ENCODE measurements around the gene TTC13. TPM values are rescaled to one million over a fixed set of nuclear protein-coding genes. Genes with fewer than 3 reads are reported as not detected.

TTC13 gene
- total and polyA plus RNA-seq, 10 of the 15 experiments (the other 5 are each of a cell fraction or from before 2014, with no cell fraction given) = 5.8 to 30.8 (median 18.5) TPM

DNA sequence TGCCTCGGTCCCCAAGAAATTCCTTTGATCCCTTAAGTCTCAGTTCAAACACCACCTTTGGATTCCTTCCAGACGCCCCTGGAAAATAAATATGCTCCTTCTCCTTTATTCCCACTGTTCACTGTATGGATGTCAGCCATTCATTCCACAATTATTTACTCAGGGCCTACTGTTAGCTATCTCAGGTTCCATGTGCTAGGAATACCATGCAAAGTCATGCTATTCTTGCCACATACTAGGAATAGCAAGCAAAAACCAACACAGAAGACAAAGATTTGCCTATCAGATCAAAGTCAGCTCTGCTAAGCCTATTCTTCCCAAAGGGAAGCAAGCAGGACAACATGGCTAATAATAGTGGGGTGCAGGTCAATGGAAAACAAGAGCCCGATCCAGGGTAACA, 29.8 kb downstream of the TTC13 start:
- TF ChIP-seq FOS (IDR thresholded peaks at IDR 0.05; ENCODE audit: borderline replicate concordance, extremely low read depth, insufficient read length) = no peak
- no peak for TF ChIP-seq SP1 (IDR thresholded peaks at IDR 0.05; ENCODE audit: low read depth, low read length)
- TF ChIP-seq SMC3 (IDR thresholded peaks at IDR 0.05; ENCODE audit: borderline replicate concordance, low read length) = no peak
- POLR2A ChIA-PET = no interaction called here
- Histone ChIP-seq H3K4me1 (ENCODE audit: control insufficient read depth, insufficient read depth, low read length) (no peaks in the 10 kb centered on the region), H3K36me3 (ENCODE audit: control insufficient read depth in 2 of 2, insufficient read depth in 2 of 2, low read length in 1 of 2) (peaks cover 0 to 4% of the 10 kb centered on the region in 2 experiments; a peak in 1 of 4 replicates), H3K27ac (ENCODE audit: control insufficient read depth, insufficient read depth) (no peak overlapping the region), H4K20me1 (ENCODE audit: control insufficient read depth, insufficient read depth) (no peaks in the 10 kb centered on the region), H3K9me3 (replicated peaks; ENCODE audit: control insufficient read depth, insufficient read depth, low read length) (no peaks in the 10 kb centered on the region), H3K27me3 (replicated peaks in 1 of 2; ENCODE audit: control insufficient read depth in 2 of 2, insufficient read depth in 2 of 2, low read length in 1 of 2) (no peaks in the 10 kb centered on the region), H2AFZ (ENCODE audit: control insufficient read depth, low read depth, low read length) (no peak overlapping the region), H3K4me2 (ENCODE audit: control insufficient read depth, insufficient read depth) (no peak overlapping the region), H3K79me2 (ENCODE audit: control insufficient read depth, insufficient read depth, low read length) (no peaks in the 10 kb centered on the region), H3K9ac (ENCODE audit: control insufficient read depth, insufficient read depth, low read length) (no peak overlapping the region), H3K4me3 (no peak overlapping the region)
- SMC1A ChIA-PET (ENCODE audit: uncharacterized antibody, unreplicated experiment) = interaction anchor here (1.5 kb wide), 1 partner anchor 30 kb away, joined by 3 read pairs; the partner anchor contains the start of genes ARV1 and TTC13
- WGBS (ENCODE audit: insufficient coverage, insufficient replicate concordance, low lambda C conversion rate, missing lambda C conversion rate) = 78% methylated on average over 3 of the region's 3 CpGs
- in situ Hi-C loops (cut with MboI) (no loop called here), intact Hi-C loops (cut with micrococcal nuclease; ENCODE audit: unreplicated experiment) (no loop called here)
- ATAC-seq (no peak), FAIRE-seq (no peak), DNase-seq (ENCODE audit: low read depth, low spot score) (no peak)
- CTCF ChIA-PET = no interaction called here
- RAD21 ChIA-PET (ENCODE audit: unreplicated experiment) = no interaction called here
- BruUV-seq (replicated peaks) = no TSS peak

DNA sequence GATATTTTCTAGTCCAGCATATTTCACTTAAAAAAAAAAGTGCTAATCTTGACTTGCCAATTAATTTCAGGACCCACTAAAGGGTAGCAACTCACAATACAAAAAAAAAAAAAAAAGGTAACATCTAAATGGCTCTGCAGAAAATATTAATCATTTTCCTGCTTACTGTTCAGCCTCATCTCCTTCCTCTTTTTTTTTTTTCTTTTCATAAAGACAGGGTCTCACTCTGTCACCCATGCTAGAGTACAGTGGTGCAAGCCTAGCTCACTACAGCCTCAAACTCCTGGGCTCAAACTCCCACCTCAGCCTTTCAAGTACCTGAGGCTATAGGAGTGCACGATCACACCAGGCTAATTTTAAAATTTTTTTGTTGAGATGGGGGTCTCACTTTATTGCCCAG, 30.4 kb downstream of the TTC13 start:
- DNase-seq (ENCODE audit: low read depth, low spot score) (no peak), ATAC-seq (no peak), FAIRE-seq (no peak)
- ChIA-PET CTCF (no interaction called here), RAD21 (ENCODE audit: unreplicated experiment) (no interaction called here), POLR2A (no interaction called here), SMC1A (ENCODE audit: uncharacterized antibody, unreplicated experiment) (interaction anchor here (1.5 kb wide), 1 partner anchor 31 kb away, joined by 3 read pairs; the partner anchor contains the start of genes ARV1 and TTC13)
- Histone ChIP-seq H3K9me3 (replicated peaks; ENCODE audit: control insufficient read depth, insufficient read depth, low read length) (no peaks in the 10 kb centered on the region), H3K4me3 (no peak overlapping the region), H3K4me1 (ENCODE audit: control insufficient read depth, insufficient read depth, low read length) (no peaks in the 10 kb centered on the region), H3K4me2 (ENCODE audit: control insufficient read depth, insufficient read depth) (no peak overlapping the region), H3K79me2 (ENCODE audit: control insufficient read depth, insufficient read depth, low read length) (no peaks in the 10 kb centered on the region), H2AFZ (ENCODE audit: control insufficient read depth, low read depth, low read length) (no peak overlapping the region), H3K9ac (ENCODE audit: control insufficient read depth, insufficient read depth, low read length) (no peak overlapping the region), H3K36me3 (ENCODE audit: control insufficient read depth in 2 of 2, insufficient read depth in 2 of 2, low read length in 1 of 2) (peaks cover 0 to 2% of the 10 kb centered on the region in 2 experiments; a peak in 1 of 4 replicates), H4K20me1 (ENCODE audit: control insufficient read depth, insufficient read depth) (no peaks in the 10 kb centered on the region), H3K27me3 (replicated peaks in 1 of 2; ENCODE audit: control insufficient read depth in 2 of 2, insufficient read depth in 2 of 2, low read length in 1 of 2) (no peaks in the 10 kb centered on the region), H3K27ac (ENCODE audit: control insufficient read depth, insufficient read depth) (no peak overlapping the region)
- no TSS peak for BruUV-seq (replicated peaks)
- 35% methylated on average over 1 of the region's 1 CpG for WGBS (ENCODE audit: insufficient coverage, insufficient replicate concordance, low lambda C conversion rate, missing lambda C conversion rate)
- intact Hi-C loops (cut with micrococcal nuclease; ENCODE audit: unreplicated experiment) (no loop called here), in situ Hi-C loops (cut with MboI) (no loop called here)
- TF ChIP-seq ZBTB11 (CRISPR knock-in tag; IDR thresholded peaks at IDR 0.05) (no peak), NR2C2 (IDR thresholded peaks at IDR 0.05; ENCODE audit: borderline replicate concordance, control insufficient read depth, insufficient read length, low read depth) (no peak), NFYA (IDR thresholded peaks at IDR 0.05; ENCODE audit: borderline replicate concordance, low read depth, low read length) (no peak)

Measured in GM12878 (cell line).